KOPT-K1 (cell line): Measurements from ENCODE around the gene INSM2.

Source experiments
- H3K27ac ChIP-seq: fragments of 200-600 bp; sonication (generic); 2 replicates; pipeline ENCODE4 v1.5.1; 2016; ENCODE audit warnings: antibody characterized with exemption, mild to moderate bottlenecking, low read depth, low read length; ENCODE audit not compliant: poor library complexity, severe bottlenecking
- H3K36me3 ChIP-seq: fragments of 200-600 bp; sonication (generic); 2 replicates; pipeline ENCODE4 v1.5.1; 2017; ENCODE audit warnings: antibody characterized with exemption, mild to moderate bottlenecking, low read length, moderate library complexity; ENCODE audit not compliant: insufficient read depth
- H3K9me3 ChIP-seq: fragments of 200-600 bp; sonication (generic); 2 replicates; pipeline ENCODE4 v1.5.1; 2017; ENCODE audit warnings: antibody characterized with exemption, low read length, mild to moderate bottlenecking; ENCODE audit not compliant: insufficient read depth, poor library complexity, severe bottlenecking

Gene INSM2

DNA sequence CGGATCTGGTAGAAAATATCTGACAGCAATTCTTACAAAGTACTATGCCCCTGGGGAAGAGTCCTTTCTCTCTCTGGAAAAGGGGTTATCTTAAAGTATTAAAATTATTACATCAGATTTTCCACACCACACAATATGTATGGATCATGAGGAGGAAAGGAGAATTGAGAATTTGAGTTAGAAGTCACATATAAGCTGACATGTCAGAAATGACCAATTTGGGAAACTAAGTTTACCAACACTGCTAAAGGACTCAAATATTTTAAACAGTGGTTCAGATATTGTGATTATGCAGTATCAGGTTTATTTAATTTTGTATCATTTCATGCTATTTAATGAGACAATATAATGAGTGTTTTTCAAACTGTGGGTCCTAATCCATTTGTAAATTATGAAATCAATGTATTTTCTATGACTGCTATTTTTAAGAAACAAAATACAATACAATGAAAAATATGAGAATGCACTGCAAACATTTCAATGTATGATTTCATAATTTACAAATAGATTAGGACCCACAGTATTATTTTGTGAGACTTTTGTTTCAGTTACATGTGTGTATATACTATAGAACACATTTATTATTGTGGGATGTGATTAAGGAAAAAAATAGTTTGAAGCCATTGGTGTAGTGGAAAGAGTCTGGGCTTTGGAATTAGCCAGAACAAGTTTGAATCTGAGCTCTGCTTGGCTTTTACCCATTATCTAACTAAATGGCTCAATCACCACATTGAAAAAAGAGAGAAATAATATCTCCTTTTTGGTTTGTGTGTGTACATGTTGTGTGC, 1.8 kb upstream of the INSM2 start:
- H3K27ac ChIP-seq: no peak overlapping the region
- H3K36me3 ChIP-seq: no peaks in the 10 kb centered on the region

DNA sequence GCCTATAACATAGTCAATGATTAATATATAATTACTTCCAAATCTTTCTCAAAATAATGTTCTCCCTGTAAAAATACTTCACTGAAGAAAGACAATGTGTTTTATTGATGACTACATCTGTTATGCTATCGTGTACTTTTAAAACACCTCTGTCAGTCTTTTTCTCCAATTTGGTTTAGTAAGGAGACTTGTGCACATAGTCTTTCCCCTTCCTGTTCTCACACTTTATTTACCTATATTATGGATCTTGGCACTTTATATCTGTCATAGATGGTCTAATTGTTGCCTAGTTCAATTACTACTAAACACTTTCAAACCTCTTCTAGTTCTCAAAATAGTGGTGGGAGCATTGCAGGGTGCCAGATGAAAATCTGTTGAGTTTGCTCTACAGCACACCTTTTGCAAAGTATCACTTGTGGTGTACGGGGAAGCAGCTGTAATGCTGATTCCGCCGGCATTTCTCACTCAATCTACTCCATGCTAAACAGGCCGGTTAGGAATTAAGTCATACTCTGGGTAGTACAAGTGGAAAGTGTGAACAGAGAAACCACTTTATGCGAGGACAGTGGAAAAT, 1.1 kb upstream of the INSM2 start:
- Histone ChIP-seq H3K27ac (no peak overlapping the region), H3K36me3 (no peaks in the 10 kb centered on the region), H3K9me3 (no peaks in the 10 kb centered on the region)

More for the DNA sequence above, 1.8 kb upstream of the INSM2 start:
- no peaks in the 10 kb centered on the region for H3K9me3 ChIP-seq

DNA sequence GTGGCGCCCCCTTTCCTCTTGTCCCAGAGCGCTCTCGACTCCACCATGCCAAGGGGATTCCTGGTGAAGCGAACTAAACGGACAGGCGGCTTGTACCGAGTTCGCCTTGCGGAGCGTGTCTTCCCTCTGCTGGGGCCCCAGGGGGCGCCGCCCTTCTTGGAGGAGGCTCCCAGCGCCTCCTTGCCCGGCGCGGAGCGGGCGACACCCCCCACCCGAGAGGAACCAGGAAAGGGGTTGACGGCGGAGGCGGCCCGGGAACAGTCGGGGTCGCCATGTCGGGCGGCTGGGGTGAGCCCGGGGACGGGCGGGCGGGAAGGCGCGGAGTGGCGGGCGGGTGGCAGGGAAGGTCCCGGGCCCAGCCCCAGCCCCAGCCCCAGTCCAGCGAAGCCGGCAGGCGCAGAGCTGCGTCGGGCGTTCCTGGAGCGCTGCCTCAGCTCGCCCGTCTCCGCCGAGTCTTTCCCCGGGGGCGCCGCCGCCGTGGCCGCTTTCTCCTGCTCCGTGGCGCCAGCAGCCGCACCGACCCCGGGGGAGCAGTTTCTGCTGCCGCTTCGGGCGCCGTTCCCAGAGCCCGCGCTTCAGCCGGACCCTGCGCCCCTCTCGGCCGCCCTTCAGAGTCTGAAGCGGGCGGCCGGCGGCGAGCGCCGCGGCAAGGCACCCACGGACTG, 376 bp downstream of the INSM2 start:
- Histone ChIP-seq H3K9me3 (no peaks in the 10 kb centered on the region), H3K36me3 (no peaks in the 10 kb centered on the region), H3K27ac (no peak overlapping the region)

DNA sequence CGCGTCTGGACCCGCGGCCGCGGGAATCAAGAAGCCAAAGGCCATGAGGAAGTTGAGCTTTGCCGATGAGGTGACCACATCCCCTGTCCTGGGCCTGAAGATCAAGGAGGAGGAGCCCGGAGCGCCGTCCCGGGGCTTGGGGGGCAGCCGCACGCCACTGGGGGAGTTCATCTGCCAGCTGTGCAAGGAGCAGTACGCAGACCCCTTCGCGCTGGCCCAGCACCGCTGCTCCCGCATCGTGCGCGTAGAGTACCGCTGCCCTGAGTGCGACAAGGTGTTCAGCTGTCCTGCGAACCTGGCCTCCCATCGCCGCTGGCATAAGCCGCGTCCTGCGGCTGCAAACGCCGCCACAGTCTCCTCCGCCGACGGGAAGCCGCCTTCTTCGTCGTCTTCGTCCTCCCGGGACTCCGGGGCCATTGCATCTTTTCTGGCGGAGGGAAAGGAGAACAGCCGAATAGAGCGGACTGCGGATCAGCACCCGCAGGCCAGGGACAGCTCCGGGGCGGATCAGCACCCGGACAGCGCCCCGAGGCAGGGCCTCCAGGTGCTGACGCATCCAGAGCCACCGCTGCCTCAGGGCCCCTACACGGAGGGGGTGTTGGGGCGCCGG, 1.0 kb downstream of the INSM2 start:
- H3K36me3 ChIP-seq: no peaks in the 10 kb centered on the region
- H3K27ac ChIP-seq: no peak overlapping the region
- H3K9me3 ChIP-seq: no peaks in the 10 kb centered on the region

DNA sequence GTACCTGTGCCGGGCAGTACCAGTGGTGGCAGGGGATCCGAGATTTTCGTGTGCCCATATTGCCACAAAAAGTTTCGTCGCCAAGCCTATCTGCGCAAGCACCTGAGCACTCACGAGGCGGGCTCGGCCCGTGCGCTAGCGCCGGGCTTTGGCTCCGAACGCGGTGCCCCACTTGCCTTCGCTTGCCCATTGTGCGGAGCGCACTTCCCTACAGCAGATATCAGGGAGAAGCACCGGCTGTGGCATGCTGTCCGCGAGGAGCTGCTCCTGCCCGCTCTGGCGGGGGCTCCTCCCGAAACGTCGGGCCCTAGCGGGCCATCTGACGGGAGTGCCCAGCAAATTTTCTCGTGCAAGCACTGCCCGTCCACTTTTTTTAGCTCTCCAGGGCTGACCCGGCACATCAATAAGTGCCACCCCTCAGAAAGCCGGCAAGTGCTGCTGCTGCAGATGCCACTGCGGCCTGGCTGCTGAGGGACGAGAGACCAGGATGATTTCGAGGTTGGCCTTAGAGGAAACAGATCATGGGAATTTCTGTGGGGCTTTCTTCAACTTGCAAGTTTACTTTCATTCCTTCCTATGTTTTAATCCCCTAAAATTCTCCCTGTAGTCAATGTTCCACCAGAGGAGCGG, 1.6 kb downstream of the INSM2 start:
- Histone ChIP-seq H3K9me3 (no peaks in the 10 kb centered on the region), H3K36me3 (no peaks in the 10 kb centered on the region), H3K27ac (no peak overlapping the region)

DNA sequence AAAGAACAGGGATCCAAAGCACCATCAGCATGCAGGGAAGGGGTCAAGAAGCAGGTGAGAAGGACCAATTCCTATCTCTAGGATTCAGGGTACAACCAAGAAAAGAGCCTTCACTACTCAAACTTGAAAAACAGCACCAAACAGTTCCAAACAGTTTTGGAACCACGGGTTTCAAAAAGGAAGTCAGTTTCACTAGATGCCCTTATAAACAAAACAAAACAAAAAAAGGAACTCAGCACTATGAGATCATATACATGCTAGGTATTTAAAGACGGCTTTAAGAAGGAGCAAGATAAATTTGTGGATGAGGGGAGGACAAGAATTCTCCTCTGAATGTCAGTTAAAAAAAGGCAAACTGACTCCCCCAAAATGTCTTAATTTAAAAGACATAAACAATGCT, 6.0 kb downstream of the INSM2 start:
- Histone ChIP-seq H3K27ac (no peak overlapping the region), H3K9me3 (no peaks in the 10 kb centered on the region), H3K36me3 (no peaks in the 10 kb centered on the region)

DNA sequence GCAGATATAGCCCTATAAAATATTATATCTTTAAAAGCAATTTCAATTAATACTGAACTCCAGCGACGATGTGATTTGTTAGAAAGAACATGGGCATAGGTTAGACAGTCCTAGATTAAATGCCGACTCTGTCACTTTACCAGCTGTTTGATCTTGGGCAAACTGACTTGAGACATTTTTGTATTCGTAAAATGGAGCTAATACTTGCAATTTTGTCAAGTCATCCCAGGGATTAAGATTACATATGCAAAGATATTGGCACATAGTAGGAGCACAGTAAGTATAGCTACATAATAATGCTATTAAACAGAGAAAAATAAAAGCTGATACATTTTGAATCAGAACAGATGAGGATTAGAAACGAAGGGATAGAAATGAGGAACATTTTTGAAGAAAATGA, 9.0 kb downstream of the INSM2 start:
- Histone ChIP-seq H3K9me3 (no peaks in the 10 kb centered on the region), H3K27ac (no peak overlapping the region), H3K36me3 (no peaks in the 10 kb centered on the region)

DNA sequence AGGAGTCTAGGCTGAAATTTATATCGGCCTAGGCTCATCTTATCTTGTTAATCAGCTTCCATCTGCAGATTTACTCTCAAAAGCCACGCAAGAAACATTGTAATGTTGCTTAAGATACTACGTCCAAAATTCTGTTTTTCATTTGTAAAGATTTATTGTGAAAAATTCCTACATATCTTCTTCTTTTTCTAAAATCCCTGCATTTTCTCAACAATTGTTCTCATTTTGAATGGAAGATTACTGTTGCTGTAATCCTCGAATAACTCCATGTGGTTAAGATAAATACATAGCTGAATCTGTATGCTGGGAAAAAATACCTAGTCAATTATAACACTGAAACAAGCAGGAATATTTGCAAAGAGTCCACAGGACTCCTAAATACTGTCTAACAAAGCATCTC, 15.6 kb downstream of the INSM2 start:
- Histone ChIP-seq H3K9me3 (no peaks in the 10 kb centered on the region), H3K36me3 (no peaks in the 10 kb centered on the region), H3K27ac (no peak overlapping the region)

DNA sequence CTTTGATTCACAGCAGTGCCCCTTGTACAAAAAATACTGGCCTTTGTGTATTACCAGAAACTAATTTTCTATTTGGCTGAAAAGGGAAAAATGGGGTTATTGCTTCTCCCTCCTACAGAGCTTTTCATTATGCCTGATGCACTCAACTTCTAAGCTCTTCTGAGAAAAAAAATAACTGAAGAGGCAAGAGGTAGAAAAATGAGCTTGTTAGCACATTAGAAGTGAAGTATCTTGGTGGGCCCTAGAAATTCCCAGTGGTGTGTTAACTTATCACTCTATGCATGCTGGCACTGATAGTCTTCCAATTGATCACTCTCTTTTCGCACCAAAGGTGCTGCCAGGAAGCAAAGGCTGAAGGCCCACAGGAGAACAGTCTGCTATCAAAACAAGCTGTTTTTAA, 17.1 kb downstream of the INSM2 start:
- H3K36me3 ChIP-seq: no peaks in the 10 kb centered on the region
- no peak overlapping the region for H3K27ac ChIP-seq
- no peaks in the 10 kb centered on the region for H3K9me3 ChIP-seq

DNA sequence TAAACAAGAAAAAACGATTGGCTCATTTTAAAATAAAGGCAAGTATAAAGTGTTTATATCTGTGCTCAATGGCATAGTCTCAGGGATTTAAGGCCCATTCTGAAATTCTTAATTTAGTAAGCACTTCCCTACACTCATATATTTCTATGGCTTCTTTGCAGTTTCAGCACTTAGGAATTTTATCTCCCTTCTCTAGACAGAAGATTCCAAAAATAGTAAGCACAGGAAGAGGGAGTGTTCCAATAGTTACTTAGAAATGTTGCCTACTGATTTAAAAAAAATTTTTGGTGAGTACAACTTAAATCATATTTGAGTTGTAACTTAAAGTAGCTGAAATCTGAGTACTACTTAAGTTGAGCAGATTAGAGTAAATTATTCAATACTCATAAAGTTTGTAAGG, 19.8 kb downstream of the INSM2 start:
- no peaks in the 10 kb centered on the region for H3K36me3 ChIP-seq
- no peaks in the 10 kb centered on the region for H3K9me3 ChIP-seq
- H3K27ac ChIP-seq: no peak overlapping the region

DNA sequence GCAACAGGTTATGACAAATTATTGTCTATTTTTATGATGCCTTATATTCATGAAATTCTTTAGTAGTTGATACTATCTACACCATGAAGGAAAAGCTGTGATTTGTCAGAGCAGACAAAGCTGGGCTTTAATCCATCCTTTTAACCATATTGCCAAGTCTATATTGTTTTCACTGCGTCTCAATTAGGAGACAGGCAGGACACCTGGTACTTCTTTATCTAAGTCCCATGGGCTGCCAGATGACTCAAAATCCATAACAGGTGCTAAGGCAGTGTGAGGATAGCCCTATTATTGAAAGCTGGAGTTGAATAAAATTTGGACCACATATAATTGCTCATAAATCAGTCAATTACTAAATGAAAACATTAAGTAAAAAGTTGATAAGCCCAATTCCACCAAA, 22.6 kb downstream of the INSM2 start:
- Histone ChIP-seq H3K9me3 (no peaks in the 10 kb centered on the region), H3K27ac (no peak overlapping the region), H3K36me3 (no peaks in the 10 kb centered on the region)

DNA sequence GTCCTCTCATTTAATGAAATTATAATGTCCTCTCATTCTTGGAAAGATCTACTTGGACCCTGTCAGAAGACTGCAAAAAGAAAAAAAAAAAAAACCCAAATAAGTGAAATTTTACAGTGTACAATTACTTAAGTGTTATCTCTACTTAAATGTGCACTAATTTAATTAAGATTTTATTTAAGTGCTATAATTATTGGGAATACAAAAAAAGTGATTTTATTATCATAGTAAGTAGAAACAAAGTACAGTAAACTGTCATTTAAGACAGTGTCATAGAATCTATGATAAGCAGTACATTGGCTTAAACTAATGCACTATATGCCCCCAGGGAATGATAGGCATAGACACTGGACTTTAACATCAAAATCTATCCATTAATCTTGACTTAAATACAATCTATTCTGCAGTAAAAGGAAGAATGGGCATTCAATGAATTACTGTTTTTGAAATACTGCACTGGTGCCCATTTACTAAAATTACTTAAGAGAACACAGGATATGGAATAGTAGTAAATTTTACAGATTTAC, 23.3 kb downstream of the INSM2 start:
- Histone ChIP-seq H3K36me3 (no peaks in the 10 kb centered on the region), H3K27ac (no peak overlapping the region), H3K9me3 (no peaks in the 10 kb centered on the region)

DNA sequence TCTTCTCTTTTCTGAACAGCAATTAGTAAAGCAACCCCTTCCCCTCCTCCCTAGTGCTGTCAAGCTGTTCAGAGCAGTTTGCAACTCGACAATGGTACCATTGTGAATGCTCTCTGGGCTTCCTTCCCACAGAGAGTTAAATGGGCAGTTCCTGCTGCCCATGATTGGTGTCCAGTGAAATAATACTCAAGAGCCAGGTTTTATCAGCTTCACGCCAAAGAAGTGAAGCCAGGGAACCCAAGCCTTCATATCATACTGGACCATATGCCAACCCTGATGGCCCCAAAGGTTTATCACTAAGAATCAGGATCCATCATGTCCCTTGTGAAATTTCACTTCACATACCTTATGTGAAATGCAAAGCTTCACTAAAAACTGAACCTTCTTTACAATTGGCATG, 24.7 kb downstream of the INSM2 start:
- Histone ChIP-seq H3K9me3 (no peaks in the 10 kb centered on the region), H3K36me3 (no peaks in the 10 kb centered on the region), H3K27ac (no peak overlapping the region)

DNA sequence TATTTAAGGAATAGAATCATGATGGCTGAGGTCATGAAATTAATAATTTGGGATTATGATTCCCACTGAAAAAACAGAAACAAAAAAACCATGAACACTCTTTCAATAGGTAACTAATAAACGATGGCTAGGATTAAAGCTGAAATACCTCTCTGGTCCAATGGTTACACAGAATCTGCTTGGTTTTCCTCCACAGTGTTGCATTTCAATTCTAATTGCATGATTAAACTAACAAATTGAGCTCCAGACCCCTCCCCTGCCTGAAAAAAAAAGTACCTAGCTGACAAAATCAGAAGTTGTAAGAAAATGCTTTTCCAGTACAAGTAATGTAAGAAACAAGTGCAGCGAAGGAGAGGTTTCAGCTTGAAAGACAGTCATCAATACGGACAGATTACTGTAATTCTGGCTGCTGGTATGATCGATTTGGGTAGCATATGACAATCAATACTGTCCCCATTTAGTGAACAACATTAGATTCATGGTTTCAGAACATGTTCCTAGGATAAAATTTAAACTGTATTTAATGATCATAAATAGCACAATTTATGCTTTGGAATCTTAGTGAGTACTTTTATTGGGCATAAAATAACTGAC, 32.0 kb downstream of the INSM2 start:
- Histone ChIP-seq H3K36me3 (no peaks in the 10 kb centered on the region), H3K27ac (no peak overlapping the region), H3K9me3 (no peaks in the 10 kb centered on the region)
